ENCODE measurements around the gene RNF212. TPM values are rescaled to one million over a fixed set of nuclear protein-coding genes. Genes with fewer than 3 reads are reported as not detected.

The RNF212 gene
- total and polyA plus RNA-seq, 10 of the 15 experiments (the other 5 are each of a cell fraction or from before 2014, with no cell fraction given) = not detected

DNA sequence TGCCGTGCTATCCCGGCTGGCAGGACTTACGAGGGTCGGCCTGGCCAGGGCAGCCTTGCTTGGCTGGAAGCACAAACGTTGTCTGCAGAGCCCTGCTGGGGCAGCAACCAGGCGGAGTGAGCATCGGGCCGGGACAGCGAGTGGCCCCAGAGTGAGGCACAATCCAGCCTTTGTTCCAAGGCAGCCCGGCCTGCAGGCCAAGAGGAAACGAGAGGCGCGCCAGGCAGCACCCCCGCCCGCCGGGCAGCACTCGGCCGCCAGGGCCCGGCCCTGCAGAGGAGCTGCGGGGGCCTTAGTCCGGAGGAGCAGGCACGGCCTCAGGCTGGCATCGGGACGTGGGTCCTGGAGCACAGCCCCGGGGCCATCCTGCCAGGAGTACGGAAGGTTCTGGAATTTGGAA is 77.9 kb downstream of the RNF212 start:
- H3K27me3 ChIP-seq (replicated peaks in 1 of 2; ENCODE audit: control insufficient read depth in 2 of 2, insufficient read depth in 2 of 2, low read length in 1 of 2) = no peaks in the 10 kb centered on the region
- no peak overlapping the region for H2AFZ ChIP-seq (ENCODE audit: control insufficient read depth, low read depth, low read length)
- ChIA-PET CTCF (no interaction called here), RAD21 (ENCODE audit: unreplicated experiment) (no interaction called here), POLR2A (no interaction called here), SMC1A (ENCODE audit: uncharacterized antibody, unreplicated experiment) (no interaction called here)
- in situ Hi-C loops (cut with MboI) (no loop called here), intact Hi-C loops (cut with micrococcal nuclease; ENCODE audit: unreplicated experiment) (no loop called here)
- ATAC-seq (no peak), FAIRE-seq (no peak), DNase-seq (ENCODE audit: low read depth, low spot score) (no peak)
- WGBS (ENCODE audit: insufficient coverage, insufficient replicate concordance, low lambda C conversion rate, missing lambda C conversion rate) = 42% methylated on average over 26 of the region's 26 CpGs
- no peak overlapping the region for H3K4me2 ChIP-seq (ENCODE audit: control insufficient read depth, insufficient read depth)
- no peak overlapping the region for H3K4me3 ChIP-seq
- H3K27ac ChIP-seq (ENCODE audit: control insufficient read depth, insufficient read depth) = no peak overlapping the region
- no peak overlapping the region for H3K9ac ChIP-seq (ENCODE audit: control insufficient read depth, insufficient read depth, low read length)
- no peaks in the 10 kb centered on the region for H4K20me1 ChIP-seq (ENCODE audit: control insufficient read depth, insufficient read depth)
- TF ChIP-seq, protein P1, sequence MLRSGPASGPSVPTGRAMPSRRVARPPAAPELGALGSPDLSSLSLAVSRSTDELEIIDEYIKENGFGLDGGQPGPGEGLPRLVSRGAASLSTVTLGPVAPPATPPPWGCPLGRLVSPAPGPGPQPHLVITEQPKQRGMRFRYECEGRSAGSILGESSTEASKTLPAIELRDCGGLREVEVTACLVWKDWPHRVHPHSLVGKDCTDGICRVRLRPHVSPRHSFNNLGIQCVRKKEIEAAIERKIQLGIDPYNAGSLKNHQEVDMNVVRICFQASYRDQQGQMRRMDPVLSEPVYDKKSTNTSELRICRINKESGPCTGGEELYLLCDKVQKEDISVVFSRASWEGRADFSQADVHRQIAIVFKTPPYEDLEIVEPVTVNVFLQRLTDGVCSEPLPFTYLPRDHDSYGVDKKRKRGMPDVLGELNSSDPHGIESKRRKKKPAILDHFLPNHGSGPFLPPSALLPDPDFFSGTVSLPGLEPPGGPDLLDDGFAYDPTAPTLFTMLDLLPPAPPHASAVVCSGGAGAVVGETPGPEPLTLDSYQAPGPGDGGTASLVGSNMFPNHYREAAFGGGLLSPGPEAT (IDR thresholded peaks at IDR 0.05; ENCODE audit: low read depth) = no peak
- TF ChIP-seq BRCA1 (IDR thresholded peaks at IDR 0.05; ENCODE audit: low read depth, low read length) = no peak
- TF ChIP-seq SMAD1 (IDR thresholded peaks at IDR 0.05; ENCODE audit: low read depth, partially characterized antibody) = no peak
- no peak for TF ChIP-seq PML (IDR thresholded peaks at IDR 0.05; ENCODE audit: low read length)
- TF ChIP-seq TARDBP (IDR thresholded peaks at IDR 0.05; ENCODE audit: borderline replicate concordance) = no peak
- TF ChIP-seq, protein P2, sequence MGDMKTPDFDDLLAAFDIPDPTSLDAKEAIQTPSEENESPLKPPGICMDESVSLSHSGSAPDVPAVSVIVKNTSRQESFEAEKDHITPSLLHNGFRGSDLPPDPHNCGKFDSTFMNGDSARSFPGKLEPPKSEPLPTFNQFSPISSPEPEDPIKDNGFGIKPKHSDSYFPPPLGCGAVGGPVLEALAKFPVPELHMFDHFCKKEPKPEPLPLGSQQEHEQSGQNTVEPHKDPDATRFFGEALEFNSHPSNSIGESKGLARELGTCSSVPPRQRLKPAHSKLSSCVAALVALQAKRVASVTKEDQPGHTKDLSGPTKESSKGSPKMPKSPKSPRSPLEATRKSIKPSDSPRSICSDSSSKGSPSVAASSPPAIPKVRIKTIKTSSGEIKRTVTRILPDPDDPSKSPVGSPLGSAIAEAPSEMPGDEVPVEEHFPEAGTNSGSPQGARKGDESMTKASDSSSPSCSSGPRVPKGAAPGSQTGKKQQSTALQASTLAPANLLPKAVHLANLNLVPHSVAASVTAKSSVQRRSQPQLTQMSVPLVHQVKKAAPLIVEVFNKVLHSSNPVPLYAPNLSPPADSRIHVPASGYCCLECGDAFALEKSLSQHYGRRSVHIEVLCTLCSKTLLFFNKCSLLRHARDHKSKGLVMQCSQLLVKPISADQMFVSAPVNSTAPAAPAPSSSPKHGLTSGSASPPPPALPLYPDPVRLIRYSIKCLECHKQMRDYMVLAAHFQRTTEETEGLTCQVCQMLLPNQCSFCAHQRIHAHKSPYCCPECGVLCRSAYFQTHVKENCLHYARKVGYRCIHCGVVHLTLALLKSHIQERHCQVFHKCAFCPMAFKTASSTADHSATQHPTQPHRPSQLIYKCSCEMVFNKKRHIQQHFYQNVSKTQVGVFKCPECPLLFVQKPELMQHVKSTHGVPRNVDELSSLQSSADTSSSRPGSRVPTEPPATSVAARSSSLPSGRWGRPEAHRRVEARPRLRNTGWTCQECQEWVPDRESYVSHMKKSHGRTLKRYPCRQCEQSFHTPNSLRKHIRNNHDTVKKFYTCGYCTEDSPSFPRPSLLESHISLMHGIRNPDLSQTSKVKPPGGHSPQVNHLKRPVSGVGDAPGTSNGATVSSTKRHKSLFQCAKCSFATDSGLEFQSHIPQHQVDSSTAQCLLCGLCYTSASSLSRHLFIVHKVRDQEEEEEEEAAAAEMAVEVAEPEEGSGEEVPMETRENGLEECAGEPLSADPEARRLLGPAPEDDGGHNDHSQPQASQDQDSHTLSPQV (IDR thresholded peaks at IDR 0.05) = no peak
- no peak for TF ChIP-seq MXI1 (IDR thresholded peaks at IDR 0.05; ENCODE audit: low read depth, low read length)
- TF ChIP-seq RBBP5 (conservative IDR thresholded peaks at IDR 0.05) = no peak
- H3K79me2 ChIP-seq (ENCODE audit: control insufficient read depth, insufficient read depth, low read length) = no peaks in the 10 kb centered on the region
- H3K36me3 ChIP-seq (ENCODE audit: control insufficient read depth in 2 of 2, insufficient read depth in 2 of 2, low read length in 1 of 2) = no peaks in the 10 kb centered on the region
- H3K4me1 ChIP-seq (ENCODE audit: control insufficient read depth, insufficient read depth, low read length) = no peaks in the 10 kb centered on the region
- no TSS peak for BruUV-seq (replicated peaks)
- H3K9me3 ChIP-seq (replicated peaks; ENCODE audit: control insufficient read depth, insufficient read depth, low read length) = no peaks in the 10 kb centered on the region

Measured in GM12878 (cell line).